T-helper 17 cell (primary cell): ENCODE measurements around the gene POU2F1. TPM values are rescaled to one million over a fixed set of nuclear protein-coding genes. Genes with fewer than 3 reads are reported as not detected.
"Not testable (repeated sequence)": the region's sequence is repeated elsewhere in the genome, so short reads cannot be mapped to it uniquely, and the experiment has no call there.

ENCODE experiments used
- ATAC-seq: fragments of 150-1000 bp; cut with Tn5 transposase; 2 replicates; pipeline ENCODE4 v1.10.0; 2021; ENCODE audit warnings: mild to moderate bottlenecking, moderate library complexity
- DNase-seq, 3 donors: peaks; one replicate each; pipeline versions ENCODE4 v3.0.0 to v3.0.0-alpha.2; 2020 to 2021
- H3K9me3 ChIP-seq: one replicate; pipeline ENCODE4 v1.7.0; 2013; ENCODE audit warnings: low read length, mild to moderate bottlenecking; ENCODE audit not compliant: control insufficient read depth, poor library complexity, severe bottlenecking
- H3K27ac Mint-ChIP-seq: one replicate; pipeline ENCODE4 v1.8.0; 2022; ENCODE audit warnings: mild to moderate bottlenecking, moderate library complexity, mixed read lengths
- H3K27me3 Mint-ChIP-seq: one replicate; pipeline ENCODE4 v1.8.0; 2022; ENCODE audit warnings: mixed read lengths
- H3K36me3 Mint-ChIP-seq: one replicate; pipeline ENCODE4 v1.8.0; 2022; ENCODE audit warnings: low read depth, mixed read lengths
- H3K4me1 Mint-ChIP-seq: one replicate; pipeline ENCODE4 v1.8.0; 2022; ENCODE audit warnings: mild to moderate bottlenecking, mixed read lengths
- H3K4me3 Mint-ChIP-seq: one replicate; pipeline ENCODE4 v1.8.0; 2022; ENCODE audit warnings: mild to moderate bottlenecking, moderate library complexity, mixed read lengths
- total RNA-seq, 4 donors: library from RNA in 2 of 4; stranded (reverse) in 2 of 4; gene quantifications; one replicate each; pipeline ENCODE4 v1.2.3 and lab custom pipeline; 2022 to 2026

Gene POU2F1
- total RNA-seq, 2 donors from 2014 or later: 28.7 to 31.2 TPM

GRCh38 chr1:167210966-167211674 lies 9.6 kb upstream of the POU2F1 start:
- Mint-ChIP-seq H3K27me3 (peaks cover 9% of the 10 kb centered on the region), H3K27ac (no peak overlapping the region), H3K36me3 (peaks cover 6% of the 10 kb centered on the region), H3K4me3 (no peak overlapping the region), H3K4me1 (no peaks in the 10 kb centered on the region)
- no peak for ATAC-seq
- no peaks in the 10 kb centered on the region for H3K9me3 ChIP-seq
- DNase-seq: no peak

- Mint-ChIP-seq H3K27ac (no peak overlapping the region), H3K27me3 (peaks cover 9% of the 10 kb centered on the region), H3K4me3 (no peak overlapping the region), H3K36me3 (peaks cover 5% of the 10 kb centered on the region), H3K4me1 (no peaks in the 10 kb centered on the region)
- DNase-seq (no peak), ATAC-seq (no peak)
- no peaks in the 10 kb centered on the region for H3K9me3 ChIP-seq
Observed at GRCh38 chr1:167212025-167212424, 8.7 kb upstream of the POU2F1 start.

GRCh38 chr1:167216809-167217208 lies 3.9 kb upstream of the POU2F1 start:
- DNase-seq: no peak
- H3K27me3 Mint-ChIP-seq: peaks cover 9% of the 10 kb centered on the region
- no peaks in the 10 kb centered on the region for H3K9me3 ChIP-seq
- H3K36me3 Mint-ChIP-seq: peaks cover 5% of the 10 kb centered on the region
- H3K4me3 Mint-ChIP-seq: no peak overlapping the region
- H3K4me1 Mint-ChIP-seq: peaks cover 8% of the 10 kb centered on the region
- no peak overlapping the region for H3K27ac Mint-ChIP-seq
- no peak for ATAC-seq

- peaks cover 2% of the 10 kb centered on the region for H3K36me3 Mint-ChIP-seq
- H3K9me3 ChIP-seq: no peaks in the 10 kb centered on the region
- ATAC-seq (no peak), DNase-seq (no peak)
- H3K27me3 Mint-ChIP-seq: peaks cover 6% of the 10 kb centered on the region
- peak overlapping the region; percentile 99 for H3K4me3 Mint-ChIP-seq
- H3K27ac Mint-ChIP-seq: peak overlapping the region; percentile 96
- H3K4me1 Mint-ChIP-seq: peaks cover 25% of the 10 kb centered on the region
Observed at GRCh38 chr1:167219194-167219593, 1.5 kb upstream of the POU2F1 start.

- H3K27ac Mint-ChIP-seq: peak overlapping the region; percentile 96
- H3K4me3 Mint-ChIP-seq: peak overlapping the region; percentile 99
- peaks cover 25% of the 10 kb centered on the region for H3K4me1 Mint-ChIP-seq
- no peaks in the 10 kb centered on the region for H3K9me3 ChIP-seq
- H3K36me3 Mint-ChIP-seq: peaks cover 2% of the 10 kb centered on the region
- peak; percentile 66 for ATAC-seq
- no peaks in the 10 kb centered on the region for H3K27me3 Mint-ChIP-seq
- peak; percentile 82 to 88 (median 86) for DNase-seq
Observed at GRCh38 chr1:167219646-167220536, 795 bp upstream of the POU2F1 start.

- Mint-ChIP-seq H3K27me3 (no peaks in the 10 kb centered on the region), H3K4me1 (peaks cover 29% of the 10 kb centered on the region), H3K27ac (peak overlapping the region; percentile 96), H3K4me3 (peak overlapping the region; percentile 99), H3K36me3 (peaks cover 2% of the 10 kb centered on the region)
- ATAC-seq: no peak
- peak in 2 of 3 donors; percentile 9 to 24 for DNase-seq
- H3K9me3 ChIP-seq: no peaks in the 10 kb centered on the region
Observed at GRCh38 chr1:167221126-167221737, 546 bp downstream of the POU2F1 start.

GRCh38 chr1:167221738-167222610 lies 1.3 kb downstream of the POU2F1 start:
- Mint-ChIP-seq H3K27ac (peak overlapping the region; percentile 98), H3K4me1 (peaks cover 32% of the 10 kb centered on the region)
- peak; percentile 45 for ATAC-seq

GRCh38 chr1:167223144-167224103 lies 2.7 kb downstream of the POU2F1 start:
- no peaks in the 10 kb centered on the region for H3K9me3 ChIP-seq
- peak overlapping the region; percentile 98 for H3K27ac Mint-ChIP-seq
- H3K4me3 Mint-ChIP-seq: peak overlapping the region; percentile 99
- peaks cover 35% of the 10 kb centered on the region for H3K4me1 Mint-ChIP-seq
- H3K36me3 Mint-ChIP-seq: peaks cover 2% of the 10 kb centered on the region
- H3K27me3 Mint-ChIP-seq: no peaks in the 10 kb centered on the region
- DNase-seq (no peak), ATAC-seq (no peak)

More at GRCh38 chr1:167221738-167222610, 1.3 kb downstream of the POU2F1 start:
- Mint-ChIP-seq H3K27me3 (no peaks in the 10 kb centered on the region), H3K4me3 (peak overlapping the region; percentile 99), H3K36me3 (peaks cover 2% of the 10 kb centered on the region)
- H3K9me3 ChIP-seq: no peaks in the 10 kb centered on the region
- DNase-seq: peak; percentile 41 to 64 (median 50)

- H3K27ac Mint-ChIP-seq: peak overlapping the region; percentile 82
- not testable (repeated sequence) for ATAC-seq
Observed at GRCh38 chr1:167224734-167225235, 4.1 kb downstream of the POU2F1 start.

GRCh38 chr1:167225920-167226319 lies 5.2 kb downstream of the POU2F1 start:
- ATAC-seq (no peak), DNase-seq (no peak)
- no peak overlapping the region for H3K4me3 Mint-ChIP-seq
- H3K9me3 ChIP-seq: no peaks in the 10 kb centered on the region
- peaks cover 2% of the 10 kb centered on the region for H3K36me3 Mint-ChIP-seq
- no peaks in the 10 kb centered on the region for H3K27me3 Mint-ChIP-seq
- no peak overlapping the region for H3K27ac Mint-ChIP-seq
- peaks cover 34% of the 10 kb centered on the region for H3K4me1 Mint-ChIP-seq

More at GRCh38 chr1:167224734-167225235, 4.1 kb downstream of the POU2F1 start:
- not testable (repeated sequence) for H3K27me3 Mint-ChIP-seq, H3K36me3 Mint-ChIP-seq, H3K4me3 Mint-ChIP-seq, H3K9me3 ChIP-seq, DNase-seq
- H3K4me1 Mint-ChIP-seq: peaks cover 36% of the 10 kb centered on the region

GRCh38 chr1:167227934-167228378 lies 7.3 kb downstream of the POU2F1 start:
- Mint-ChIP-seq H3K36me3 (no peaks in the 10 kb centered on the region), H3K27me3 (no peaks in the 10 kb centered on the region), H3K27ac (no peak overlapping the region), H3K4me3 (no peak overlapping the region), H3K4me1 (peaks cover 30% of the 10 kb centered on the region)
- DNase-seq (no peak), ATAC-seq (no peak)
- H3K9me3 ChIP-seq: no peaks in the 10 kb centered on the region
